ENCODE results near the gene NREP.

The NREP gene

DNA sequence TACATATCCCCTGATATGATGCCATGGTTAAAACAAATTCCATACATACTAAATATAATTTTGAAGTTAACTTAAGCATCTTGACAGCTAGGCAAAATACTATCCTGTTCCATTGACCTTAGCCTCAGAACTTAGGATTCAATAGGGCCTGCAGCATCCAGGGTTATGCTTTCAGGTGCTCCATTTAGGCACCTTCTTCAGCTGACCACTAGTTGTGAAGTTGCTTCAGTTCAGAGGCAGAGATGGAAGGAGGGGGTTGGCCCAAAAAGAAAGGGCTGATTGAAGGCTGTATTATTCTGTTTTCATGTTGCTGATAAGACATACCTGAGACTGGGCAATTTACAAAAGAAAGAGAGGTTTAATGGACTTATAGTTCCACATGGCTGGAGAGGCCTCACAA is 7.0 kb upstream of the NREP start:
- no peak for DNase-seq

DNA sequence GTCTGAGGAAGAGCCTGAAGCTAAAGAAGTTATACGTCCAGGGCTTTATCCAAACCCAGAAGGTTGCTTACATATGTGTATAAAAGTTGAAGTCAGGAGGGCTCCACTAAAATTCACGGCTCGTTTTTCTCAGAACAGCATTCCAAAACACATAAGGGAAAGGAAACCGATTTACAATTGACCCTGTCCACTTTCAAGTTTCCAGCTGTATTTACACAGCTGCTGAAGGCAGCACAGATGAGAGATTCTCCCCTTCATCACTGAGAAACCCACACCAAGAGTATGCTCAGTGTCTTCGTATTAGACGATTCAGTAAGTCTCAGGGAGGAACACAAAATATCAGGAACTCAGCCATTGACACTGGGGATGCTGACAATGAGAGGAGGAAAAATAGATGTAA is 5.9 kb upstream of the NREP start:
- DNase-seq, result no peak

DNA sequence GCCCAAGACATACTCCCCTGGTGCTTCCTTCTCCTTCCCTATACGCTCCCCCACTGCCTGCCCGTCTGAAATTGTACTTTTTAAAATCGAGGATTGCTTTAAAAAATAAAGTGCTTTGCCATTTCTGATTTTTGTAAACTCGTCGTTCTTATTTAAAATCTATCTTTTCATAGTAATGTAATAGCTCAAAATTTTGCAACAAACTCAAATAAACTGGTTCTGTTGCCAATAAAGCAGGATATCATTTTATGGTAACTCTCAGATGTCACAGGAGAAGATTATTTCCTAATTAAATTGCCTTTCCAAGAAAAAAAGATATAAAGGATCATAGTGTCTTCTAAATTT is 1.3 kb upstream of the NREP start:
- DNase-seq, result no peak

- peak; percentile 65 for DNase-seq
Observed at GRCh38 chr5:111757355-111758283, 625 bp upstream of the NREP start.

DNA sequence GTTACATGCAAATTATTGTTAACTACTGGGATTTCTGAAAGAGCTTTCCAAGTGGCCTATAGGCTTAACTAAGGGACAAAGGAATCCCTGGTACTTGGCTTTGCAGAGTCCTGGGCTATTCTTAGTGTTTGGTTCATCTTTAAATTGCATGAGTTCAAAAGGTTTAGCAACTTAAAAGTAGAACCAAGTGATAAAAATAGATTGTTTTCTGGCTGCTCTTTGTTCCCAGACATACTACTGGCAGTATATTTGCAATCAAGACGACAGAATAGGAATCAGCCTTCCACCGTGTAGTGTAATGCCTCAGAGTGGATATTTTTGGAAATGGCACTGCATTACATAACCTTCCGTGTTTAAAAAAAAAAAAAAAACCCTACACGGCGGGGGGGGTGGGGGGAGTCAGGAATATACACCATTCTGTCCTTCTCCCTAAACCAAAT is 1.0 kb downstream of the NREP start:
- DNase-seq, result no peak

- DNase-seq, result no peak
Observed at GRCh38 chr5:111755345-111755941, 1.6 kb downstream of the NREP start.

GRCh38 chr5:111753884-111754589 is 3.0 kb downstream of the NREP start:
- DNase-seq, result no peak

DNA sequence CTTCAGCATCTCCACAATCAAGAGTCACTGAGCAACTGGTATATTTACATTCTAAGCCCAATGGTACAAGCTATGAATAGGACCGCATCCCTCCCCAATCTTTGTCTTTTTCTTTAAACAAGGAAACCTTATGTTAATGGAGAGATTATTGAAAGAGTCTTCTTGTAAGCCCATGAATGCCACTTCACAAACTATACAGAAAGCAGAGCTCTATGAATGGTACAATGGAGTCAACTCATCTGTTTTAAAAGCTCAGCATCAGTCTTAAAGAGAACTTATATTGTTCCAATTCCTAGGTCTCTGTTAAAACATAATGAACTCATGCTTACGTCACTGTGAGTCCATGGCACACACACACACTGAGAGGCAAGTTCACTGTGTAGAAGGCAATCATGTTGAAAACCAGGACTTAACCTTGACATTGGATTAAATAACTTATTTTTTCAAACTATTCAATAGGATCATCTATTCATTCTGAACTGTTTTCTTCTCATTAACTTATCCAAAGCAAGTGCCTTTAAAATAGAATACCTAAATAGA is 4.5 kb downstream of the NREP start:
- DNase-seq, result no peak

DNA sequence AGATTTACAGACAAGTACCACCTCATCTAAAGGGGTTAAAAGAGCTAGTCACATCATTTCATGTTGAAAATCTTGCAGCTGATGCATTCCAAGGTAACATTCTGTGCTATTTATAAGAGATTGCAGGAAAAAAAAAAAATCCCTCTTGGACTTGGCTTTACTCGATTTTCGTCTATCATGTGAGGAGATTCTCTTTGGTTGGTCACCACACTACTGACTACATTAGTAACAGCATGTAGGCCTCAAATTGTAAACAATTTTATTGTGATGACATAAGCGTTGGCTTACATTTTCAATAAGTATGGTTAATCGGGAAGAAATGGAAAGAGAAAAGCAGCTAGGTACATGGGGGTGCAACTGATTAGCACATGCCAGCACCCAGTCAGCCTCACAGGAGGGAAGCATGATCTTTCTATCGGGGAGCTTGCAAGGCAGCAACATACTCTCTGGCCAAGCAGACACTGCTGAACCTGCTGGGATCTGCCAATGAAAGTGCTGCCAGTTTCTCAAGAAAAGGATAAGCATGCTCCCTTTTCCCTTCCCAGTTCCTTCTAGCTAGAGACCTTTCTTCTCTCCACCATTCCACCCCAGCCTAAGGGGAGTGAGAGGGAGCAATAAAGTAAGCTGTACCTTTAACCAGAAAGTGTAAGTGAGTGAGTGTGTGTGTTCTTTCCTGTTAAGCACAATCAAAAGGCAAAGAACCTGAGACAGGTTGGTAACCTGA is 7.5 kb downstream of the NREP start:
- no peak for DNase-seq

- no peak for DNase-seq
Observed at GRCh38 chr5:111748304-111748763, 8.7 kb downstream of the NREP start.

GRCh38 chr5:111747337-111747736 is 9.7 kb downstream of the NREP start:
- DNase-seq, result no peak

- no peak for DNase-seq
Observed at GRCh38 chr5:111746791-111747190, 10.2 kb downstream of the NREP start.

DNA sequence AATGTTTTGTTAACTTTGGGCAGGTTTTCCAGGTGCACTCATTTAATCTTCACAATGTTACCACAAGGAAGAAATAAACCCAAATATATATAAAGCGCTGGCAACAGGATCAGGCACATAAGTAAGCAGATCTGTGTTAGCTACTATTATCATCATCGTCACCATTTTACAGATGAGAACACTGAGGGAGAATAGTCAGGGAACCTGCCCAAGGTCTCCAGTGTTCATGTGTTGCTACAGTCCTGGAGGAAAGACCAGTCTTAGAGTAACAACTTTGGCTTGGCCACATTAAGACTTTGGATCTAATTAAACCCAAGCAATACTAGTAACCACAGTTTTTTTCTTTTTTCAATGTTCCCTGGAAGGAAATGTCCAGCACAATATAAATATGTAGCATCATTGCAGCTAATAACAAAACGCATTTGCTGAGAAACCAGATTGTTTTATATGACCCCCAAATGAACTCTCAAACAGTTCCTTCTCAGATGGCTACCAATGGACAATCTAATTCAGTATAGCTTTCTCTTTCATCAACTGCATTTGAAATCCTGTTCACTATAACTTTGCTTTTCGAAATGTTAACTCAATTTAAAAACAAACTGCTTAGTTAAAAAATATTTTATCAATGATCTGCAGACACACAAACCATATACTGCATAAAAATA is 11.8 kb downstream of the NREP start:
- DNase-seq, result no peak

DNA sequence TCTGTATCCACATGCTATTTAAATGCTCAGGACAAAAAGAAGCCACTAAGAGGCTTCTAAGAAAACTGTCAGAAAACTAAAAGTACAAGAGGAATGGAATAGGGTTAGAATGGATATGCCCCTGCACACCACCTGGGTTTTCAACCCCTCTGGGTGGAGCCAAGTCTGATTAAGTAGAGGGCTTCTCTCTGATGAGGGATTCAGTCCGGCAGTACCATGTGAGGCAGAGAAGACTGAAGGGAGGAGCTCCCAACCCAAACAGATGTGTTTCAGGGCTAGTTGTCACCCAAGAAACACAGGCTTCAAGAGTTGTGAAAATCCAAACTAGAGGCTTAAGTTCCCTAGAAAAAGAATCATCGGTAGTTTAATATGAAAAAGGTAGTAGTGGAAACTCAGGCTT is 12.5 kb downstream of the NREP start:
- DNase-seq, result no peak

DNA sequence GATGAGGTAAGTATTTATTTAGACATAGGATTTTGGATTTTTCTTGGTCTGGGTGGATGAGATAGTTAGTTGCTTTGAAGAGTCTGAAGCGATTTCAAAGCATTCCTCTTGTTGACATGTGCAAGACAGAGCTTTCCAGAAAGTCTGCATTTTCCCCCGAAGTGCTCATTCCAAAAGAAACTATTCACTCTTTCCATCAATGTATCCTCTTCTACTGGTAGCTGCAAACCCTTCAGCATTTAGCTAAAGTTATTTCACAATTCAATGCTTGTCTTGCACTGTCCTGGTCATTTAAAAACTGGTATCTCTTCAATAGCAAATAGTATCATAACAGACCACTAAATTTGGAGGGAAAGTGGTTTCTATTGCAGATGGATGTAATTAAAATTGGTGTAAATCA is 13.0 kb downstream of the NREP start:
- no peak for DNase-seq

DNA sequence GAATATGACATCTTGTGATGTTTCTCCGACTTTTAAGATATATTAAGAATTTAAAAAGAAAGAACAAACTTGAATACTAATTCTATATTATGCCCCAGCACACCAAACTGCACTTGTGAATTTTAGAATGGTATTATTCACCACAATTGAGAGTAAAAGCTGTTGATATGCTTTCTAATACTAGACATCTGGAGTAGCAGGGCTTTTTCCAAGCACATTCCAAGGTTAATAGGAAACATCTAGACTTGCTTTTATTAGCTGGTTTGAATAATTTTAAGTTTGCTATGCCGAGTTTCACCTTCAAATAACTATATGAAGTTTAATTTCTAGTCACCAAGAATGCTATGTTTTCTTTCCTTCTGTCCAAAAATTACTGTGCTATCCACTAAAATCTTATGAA is 13.5 kb downstream of the NREP start:
- no peak for DNase-seq

- DNase-seq, result no peak
Observed at GRCh38 chr5:111742177-111742994, 14.6 kb downstream of the NREP start.

DNA sequence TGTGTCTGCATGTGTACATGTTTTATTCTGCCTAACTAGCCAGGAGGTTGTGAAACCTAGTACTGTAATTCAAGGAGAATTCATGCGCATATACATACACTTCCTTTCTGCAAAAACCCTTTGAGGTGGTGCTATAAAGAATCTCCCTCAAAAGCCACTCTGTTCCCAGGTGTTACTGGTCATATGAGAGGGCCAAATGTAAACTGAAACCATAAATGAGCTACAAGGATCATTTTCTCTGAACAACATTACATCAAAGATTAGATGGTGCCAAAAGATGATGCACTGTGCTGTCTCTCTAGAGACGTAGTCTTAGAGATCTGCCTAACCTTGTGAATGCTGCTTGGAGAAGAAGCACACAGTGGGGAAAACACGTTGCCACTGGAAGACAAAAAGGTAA is 15.7 kb downstream of the NREP start:
- DNase-seq, result no peak

DNA sequence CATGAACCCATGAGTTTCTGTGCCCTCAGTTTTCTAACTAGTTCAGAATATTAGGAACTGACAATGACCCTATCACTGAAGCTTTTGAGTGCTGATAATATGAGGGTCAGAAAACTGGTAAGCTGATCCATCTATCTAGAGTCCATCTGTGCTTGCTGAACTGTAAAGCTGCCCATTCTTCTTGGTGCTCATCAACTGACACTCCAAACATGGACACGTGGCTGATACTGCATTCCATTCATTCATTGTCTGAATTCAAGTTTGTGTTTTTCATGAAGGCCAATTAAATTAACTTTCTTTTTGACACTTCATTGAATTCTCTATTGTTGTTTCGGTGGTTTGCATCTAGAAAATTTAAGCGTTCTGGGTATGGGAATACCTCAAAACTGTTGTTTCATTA is 17.6 kb downstream of the NREP start:
- DNase-seq, result no peak

DNA sequence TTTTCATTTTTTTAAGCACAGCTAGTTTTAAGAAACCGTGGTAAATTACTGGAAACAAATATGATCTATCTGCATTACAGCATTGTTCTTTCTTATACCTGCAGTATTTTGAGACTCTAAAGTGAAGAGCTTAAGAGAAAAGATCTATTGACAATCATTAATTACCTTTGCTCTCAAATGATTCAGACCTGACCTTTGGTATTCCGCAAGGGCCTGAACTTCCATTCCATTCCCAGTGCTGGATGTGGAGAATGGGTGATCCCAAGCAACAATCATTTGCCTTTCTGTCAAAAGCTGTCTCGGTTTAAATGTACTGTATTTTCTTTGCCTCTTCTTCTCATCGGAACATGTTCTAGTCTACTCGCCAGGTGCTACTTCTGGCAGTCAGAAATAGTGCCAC is 18.9 kb downstream of the NREP start:
- DNase-seq, result no peak

DNA sequence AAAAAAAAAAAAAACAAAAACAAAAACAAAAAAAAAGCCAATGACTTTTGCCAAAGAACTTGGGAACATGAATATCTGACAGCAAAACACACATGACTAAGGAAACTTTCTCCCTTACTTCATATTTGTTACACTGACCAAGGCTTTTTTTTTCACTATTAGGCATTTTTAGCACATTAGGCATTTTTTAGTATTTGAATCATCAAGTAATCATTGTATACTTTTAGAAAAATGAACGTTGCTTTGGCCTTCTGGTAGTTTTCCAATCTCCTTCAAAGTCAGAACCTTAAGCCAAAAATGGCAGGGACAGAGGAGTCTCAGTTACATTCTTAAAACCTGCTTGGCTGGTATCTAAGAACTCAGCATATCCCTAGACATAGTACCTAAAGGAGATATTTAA is 19.3 kb downstream of the NREP start:
- DNase-seq, result no peak
